T-helper 1 cell treated with Interleukin-12 subunit alpha and Interleukin-12 subunit beta and Interleukin-4 antibody, amounts not matched to agents 30 ng/mL and 1 ng/mL, for 36 hours (primary cell): Measurements from ENCODE around the gene PRKAG1. TPM values are rescaled to one million over a fixed set of nuclear protein-coding genes. Genes with fewer than 3 reads are reported as not detected.
"Not testable (repeated sequence)": the region's sequence is repeated elsewhere in the genome, so short reads cannot be mapped to it uniquely, and the experiment has no call there.

Source experiments
- intact Hi-C: fragments of 100-400 bp; cut with micrococcal nuclease; formaldehyde crosslinking; loops from one replicate; pipeline ENCODE4 v1.15.1; 2024
- total RNA-seq: library from RNA; stranded (reverse); gene quantifications from 2 replicates; pipeline ENCODE4 v1.2.3, GENCODE V29; 2022

Gene PRKAG1
- 73.7 and 74.8 TPM in 2 replicates for total RNA-seq

DNA sequence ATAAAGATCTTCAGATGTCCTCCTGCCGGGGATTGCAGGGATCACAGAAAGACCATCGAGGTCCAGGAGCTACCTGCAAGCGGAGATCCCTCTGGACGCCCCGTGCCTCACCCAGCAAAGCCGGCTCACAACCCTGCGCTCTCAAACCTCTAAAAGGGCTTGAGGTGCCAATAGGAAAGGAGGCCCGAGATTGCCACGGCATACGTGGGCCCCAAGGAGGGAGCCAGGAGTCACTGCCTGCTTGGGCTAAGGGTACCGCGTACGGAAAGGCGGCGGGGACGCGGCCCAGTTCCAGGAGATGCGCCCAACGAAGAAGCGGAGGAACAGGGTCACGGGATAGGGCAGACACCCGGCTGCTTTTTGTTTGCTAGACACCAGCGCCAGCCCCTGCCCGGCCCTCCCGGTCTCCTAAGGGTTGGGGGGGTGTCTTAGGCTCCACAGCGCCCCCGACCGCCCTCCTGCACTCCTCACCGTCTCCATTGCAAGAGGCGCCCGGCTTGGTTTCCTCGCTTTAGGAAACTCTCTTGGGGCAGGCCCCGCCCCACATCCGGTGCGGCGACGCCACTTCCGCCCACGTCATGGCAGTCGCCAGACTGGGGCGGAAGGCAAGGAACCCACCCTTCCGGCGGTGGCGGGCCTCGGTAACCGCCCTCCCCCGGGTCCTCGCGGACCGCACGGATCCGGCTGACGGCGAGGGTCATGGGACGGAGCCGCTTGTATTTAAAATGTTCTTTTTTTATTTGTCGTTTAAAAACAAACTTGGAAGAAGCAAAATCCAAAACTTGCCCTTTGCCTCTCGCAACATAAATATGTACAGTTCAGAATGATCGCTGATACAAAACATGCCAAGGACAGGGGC is at the start of gene PRKAG1:
TSS of gene PRKAG1 (minus strand) at position 516 of the 859 bp plus-strand sequence. CDS start at position 480, 36 bp downstream.
- intact Hi-C loops, result loop anchor here (1.0 to 5.0 kb wide), 14 partner anchors 22 to 724 kb away; partner anchors contain the start of genes ARF3, CCNT1, KMT2D and LMBR1L

DNA sequence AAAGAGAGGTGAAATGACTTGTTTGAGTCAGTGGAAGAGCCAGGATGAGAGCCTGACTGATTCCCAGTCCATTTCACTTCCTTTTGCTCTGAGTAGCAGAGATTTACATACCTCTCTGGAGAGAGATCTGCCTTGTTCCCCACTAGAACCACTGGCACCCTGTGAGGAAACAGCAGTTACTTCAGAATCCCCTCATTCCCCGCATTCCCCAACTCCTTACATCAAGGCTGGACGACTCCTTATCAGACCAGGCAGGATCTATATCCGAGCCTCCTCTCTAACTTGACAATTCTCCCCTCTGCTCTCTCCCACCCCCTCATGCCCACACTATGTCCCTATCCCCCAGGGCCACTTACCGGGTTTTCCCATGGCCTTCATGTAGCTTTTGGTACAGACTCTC is 47.5 kb upstream of the PRKAG1 start:
- intact Hi-C loops, result no loop called here

DNA sequence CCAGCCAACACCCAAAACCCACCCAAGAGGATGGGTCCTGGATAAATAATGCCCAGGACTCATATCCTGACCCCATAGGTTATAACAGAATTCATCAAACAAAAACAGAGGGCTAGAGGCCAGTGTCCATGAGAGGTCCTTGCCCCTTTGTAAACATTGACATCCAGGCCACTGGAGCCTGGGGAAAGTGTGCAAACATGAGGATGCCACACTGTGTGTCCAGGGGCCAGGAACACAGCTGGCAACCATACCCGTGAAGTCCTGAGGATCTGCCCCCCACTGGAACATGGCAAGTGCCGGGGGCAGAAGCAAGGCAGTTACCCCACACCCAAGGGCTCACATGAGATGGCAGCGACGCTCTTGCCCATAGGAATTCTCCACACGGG is 46.2 kb upstream of the PRKAG1 start:
- intact Hi-C loops, result loop anchor here (1.0 to 2.0 kb wide), 6 partner anchors 24 to 258 kb away; partner anchors contain the start of genes LMBR1L and TROAP

DNA sequence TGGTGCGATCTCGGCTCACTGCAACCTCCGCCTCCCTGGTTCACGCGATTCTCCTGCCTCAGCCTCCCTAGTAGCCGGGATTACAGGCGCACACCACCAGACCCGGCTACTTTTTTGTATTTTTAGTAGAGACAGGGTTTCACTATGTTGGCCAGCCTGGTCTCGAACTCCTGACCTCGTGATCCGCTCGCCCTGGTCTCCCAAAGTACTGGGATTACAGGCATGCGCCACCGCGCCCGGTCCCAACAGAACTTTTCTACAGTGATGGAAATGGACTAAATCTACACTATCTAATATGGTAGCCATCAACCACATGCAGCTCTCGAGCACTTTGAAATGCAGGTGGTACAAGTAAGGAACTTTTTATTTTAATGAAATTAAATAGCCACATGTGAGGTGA is 43.3 kb upstream of the PRKAG1 start:
- intact Hi-C loops, result not testable (repeated sequence)

DNA sequence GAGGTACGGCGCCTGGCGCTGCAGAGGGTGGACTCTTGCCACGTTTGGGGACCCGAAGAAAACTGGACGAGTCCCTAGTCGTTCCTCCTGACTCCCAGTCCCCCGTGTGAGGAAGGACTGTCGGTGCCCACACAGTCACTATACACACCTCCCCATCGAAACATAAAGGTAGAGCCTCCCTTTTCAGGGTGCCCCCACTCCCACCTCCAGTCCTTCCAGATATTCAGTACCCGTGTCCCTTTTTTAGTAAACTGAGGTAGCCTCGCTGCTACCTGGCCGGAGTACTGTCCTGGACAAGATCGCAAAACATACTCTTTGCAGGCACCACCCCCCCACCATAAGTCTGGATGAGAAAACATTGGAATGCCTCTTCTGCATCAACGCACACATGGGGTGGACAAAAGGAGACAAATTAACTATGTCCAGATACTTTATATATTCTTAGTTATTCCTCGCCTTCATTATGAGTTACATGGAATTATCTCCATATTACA is 42.6 kb upstream of the PRKAG1 start:
- intact Hi-C loops, result no loop called here

DNA sequence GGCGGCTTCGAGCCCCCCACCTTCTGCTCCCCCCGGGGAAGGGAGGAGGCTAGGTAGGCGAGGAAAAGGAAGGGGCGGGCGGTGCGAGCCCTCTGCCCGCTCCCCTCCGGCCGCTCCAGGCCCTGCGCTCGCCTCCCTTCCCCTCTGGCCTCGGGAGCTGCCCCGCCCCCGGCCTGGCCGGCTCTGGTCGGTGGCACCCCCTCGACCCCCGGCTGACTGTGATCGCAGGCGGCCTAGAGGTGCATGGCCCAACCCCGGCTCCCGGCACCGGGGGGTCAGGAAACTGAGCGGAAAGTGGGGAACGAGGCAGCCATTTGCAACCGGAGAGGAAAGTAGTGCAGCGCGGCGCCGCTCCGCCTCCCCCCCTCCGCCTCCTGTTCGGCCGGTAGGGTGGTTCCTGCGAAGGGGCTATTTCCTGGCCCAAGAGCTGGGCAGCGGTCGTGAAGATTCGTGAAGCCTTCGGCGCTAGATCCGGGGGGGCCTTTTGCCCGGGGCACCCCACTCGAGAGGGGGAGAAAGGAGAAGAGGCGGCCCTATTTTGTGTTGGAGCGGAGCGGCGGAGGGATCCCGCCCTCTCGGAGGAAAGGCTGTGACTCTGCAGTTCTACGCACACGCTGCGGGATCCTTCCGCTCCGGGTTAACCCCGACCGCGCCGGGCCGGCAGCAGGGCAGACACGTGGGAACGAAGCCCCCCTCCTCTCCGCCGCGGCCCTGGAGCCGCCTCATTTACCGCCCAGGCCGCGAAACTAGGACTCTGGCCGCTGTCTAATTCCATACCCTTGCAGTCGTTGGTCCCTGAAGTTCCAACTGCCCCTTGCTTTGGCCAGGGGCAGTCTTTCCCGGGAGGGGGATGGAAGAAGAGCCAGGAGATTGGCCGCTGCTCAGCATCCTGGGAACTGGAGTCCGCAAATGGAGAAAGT is 41.9 kb upstream of the PRKAG1 start, which contains the start of gene KMT2D:
TSS of gene KMT2D (minus strand) at position 558 of the 920 bp plus-strand sequence. CDS start 5,470 bp downstream, outside the sequence.
- intact Hi-C loops, result loop anchor here (1.0 kb wide), 2 partner anchors 10 to 42 kb away; partner anchors contain the start of gene PRKAG1

DNA sequence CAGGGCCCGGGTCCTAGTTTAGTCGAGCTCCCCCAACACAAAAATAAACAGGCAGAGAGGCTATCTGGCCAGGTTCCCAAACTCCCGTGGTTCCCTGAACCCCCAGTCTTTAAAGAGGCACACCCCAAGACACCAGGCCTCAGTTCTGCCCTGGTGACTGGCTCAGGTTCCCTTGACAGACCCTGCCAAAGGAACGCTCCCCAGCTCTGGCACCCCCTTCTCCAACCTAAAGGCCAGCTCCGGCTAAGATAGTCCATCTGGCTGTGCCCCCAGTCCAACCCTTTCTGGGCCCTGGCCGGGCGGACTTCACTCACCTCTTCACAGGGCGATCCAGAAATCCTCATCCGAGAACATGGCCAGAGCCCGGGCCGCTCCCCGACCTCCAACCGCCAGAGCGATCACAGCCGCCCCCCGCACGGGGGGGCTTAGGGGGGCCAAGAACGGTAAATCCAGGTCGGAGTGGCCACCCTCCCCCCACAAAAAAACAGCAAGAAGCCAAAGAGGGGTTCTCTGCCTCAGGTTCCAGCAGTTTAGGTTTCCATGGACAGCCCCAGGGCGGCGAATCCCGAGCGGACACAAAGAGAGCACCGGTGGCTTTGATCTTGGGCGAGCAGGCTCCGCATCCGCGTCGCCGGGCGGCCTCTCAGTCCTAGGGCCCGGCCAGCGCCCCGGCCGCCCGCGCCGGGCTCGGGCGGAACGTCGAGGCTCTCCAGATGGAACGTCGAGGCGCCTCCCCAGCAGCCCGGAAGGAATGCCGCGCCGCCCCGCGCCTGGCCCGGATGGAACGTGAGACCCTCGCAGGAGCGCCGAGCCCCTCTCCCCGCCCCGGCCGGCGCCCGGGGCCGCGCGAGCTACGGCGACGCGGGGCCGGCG is 41.0 kb upstream of the PRKAG1 start:
- intact Hi-C loops, result loop anchor here (1.0 to 5.0 kb wide), 4 partner anchors 11 to 377 kb away; partner anchors contain the start of genes CCNT1, KANSL2 and PRKAG1

DNA sequence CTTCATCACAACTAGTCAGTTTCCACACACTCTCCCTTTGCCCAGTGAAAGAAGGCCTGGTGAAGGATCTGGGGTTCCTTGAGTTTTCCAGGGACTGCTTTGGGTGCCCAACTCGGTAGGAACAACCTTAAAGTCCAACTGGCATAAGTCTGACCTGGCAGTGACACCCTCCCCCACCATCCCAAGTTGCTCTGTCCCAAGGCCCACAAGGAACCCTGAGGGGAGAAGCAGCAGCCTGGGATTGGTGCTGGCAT is 40.4 kb upstream of the PRKAG1 start:
- intact Hi-C loops, result loop anchor here (5.0 kb wide), 2 partner anchors 342 to 377 kb away; partner anchors contain the start of genes CCNT1 and KANSL2

DNA sequence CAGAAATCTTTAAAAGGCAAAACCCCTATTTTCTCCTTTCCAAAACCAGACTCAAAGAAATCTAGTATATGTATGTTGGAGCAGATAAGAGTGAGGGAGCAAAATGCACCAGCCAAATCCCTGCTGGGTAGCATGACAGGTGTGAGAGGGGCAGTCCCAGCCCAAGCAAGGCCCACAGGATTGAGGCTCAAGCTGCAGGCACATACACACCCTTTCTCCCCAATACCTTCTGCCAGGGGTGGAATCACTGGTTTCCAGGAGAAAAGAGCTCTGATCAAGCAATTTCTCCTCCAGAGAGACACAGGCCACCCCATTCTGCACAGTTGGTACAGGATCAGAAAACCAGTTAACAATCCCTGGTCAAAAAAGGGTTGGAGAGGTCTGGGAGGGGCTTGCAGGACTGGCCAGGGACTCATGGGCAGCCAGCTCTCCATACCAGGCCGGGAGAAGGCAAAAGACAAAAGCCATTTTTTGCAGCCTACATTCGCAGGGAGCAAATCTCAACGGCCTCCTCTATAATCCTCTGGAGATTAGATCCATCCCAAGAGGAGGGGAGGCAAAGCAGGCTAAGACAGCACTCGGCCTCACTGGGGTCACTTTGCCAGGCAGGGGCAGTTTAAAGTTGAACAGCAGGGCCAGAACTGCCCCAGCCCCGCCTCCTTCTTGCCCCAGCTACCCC is 39.9 kb upstream of the PRKAG1 start:
- intact Hi-C loops, result loop anchor here (5.0 kb wide), 2 partner anchors 341 to 376 kb away; partner anchors contain the start of genes CCNT1 and KANSL2

DNA sequence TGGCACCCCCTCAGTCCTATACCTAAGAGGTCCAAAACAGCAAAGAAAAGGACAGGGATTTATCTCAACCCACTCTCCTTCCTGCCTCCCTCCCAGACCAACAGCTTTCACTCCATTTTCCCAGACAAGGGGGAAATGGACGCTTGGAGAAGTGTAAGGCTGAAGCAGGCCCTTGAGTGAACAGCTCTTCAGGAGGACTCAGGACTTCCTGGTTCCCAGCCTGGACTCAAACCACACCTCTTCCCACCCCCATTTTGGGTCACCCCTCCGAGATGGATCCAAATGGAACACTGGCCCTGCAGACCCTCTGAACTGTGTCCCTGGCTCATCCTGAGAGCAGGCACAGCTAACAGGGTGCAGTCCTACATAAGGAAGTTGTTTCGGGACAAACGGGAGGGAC is 39.3 kb upstream of the PRKAG1 start:
- intact Hi-C loops, result loop anchor here (2.0 to 5.0 kb wide), 5 partner anchors 131 to 376 kb away; partner anchors contain the start of genes CCNT1, DDX23, KANSL2 and TUBA1A

DNA sequence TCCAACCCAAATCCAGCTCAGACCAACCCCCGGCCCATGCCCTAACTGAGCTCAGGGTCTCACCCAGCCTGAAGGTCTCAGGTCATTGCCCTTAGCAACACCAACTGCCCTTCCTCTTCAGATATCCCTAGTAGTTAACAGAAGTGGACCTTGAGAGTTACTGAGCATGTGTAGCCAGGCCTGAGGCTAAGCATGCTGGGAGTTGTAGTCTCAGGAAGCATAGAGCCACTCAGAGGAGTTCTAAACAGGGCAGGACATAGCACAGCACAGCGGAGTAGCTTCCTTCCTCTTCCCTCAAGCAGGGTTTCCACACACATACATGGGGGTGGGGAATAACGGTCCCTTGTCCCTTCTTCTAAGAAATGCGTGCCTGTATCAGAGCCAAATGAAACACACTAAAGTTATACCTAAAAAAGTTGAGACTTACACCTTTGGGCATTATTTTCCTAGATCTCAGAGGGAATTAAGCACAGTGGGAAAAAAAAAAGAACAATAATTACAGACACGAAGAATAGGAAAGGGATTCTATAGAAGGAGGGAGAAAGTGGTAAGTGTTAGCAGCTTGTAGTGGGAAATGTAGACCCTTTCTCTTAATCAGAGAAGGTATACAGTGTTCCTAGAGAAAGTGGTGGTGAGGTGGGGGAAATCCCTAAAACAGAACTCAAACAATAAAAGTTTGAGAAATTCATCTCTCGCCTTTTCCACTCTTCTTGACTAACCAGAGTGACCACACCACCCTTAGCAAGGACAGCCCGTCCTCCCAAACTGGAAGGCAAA is 37.6 kb upstream of the PRKAG1 start:
- intact Hi-C loops, result loop anchor here (1.0 to 5.0 kb wide), 9 partner anchors 13 to 374 kb away; partner anchors contain the start of genes ARF3, CCNT1, DDX23 and KANSL2

DNA sequence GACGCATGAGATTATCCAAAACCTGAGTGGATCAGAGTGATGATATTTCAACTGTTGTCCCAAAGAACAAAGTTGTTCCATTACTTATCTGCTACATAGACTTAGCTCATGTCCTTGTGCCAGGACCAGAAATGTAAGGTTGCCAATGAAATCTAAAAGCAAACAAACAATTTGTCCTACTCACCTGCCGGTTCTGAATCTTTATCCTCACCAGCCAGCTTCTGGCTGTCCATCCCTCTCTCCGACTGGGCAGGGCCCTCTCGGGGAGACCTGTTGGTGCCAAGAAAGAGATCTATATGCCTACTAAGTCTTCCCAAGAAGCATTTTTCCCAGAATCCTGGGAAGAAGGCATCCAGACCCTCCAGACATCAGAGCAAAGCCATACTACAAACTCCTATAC is 36.5 kb upstream of the PRKAG1 start:
- intact Hi-C loops, result loop anchor here (5.0 kb wide), 2 partner anchors 338 to 373 kb away; partner anchors contain the start of genes CCNT1 and KANSL2

DNA sequence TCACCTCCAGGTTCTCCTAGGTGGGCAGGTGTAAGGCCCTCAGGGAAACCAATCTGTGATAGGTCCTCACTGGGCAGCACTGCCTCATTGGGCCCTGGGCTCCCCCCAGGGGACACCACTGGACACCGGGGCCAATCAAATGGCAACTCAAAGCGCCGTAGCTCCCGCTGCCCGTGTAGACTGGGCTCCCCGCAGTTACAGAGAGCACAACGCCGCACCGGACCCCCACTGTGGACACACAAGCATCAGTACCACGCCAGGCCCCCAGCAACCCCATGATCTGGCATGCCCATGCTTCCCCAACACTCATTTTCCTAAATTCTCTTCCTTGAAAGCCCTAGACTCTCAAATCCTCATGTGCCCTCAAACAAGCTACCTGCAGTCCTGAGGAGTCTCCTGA is 35.9 kb upstream of the PRKAG1 start:
- intact Hi-C loops, result no loop called here

DNA sequence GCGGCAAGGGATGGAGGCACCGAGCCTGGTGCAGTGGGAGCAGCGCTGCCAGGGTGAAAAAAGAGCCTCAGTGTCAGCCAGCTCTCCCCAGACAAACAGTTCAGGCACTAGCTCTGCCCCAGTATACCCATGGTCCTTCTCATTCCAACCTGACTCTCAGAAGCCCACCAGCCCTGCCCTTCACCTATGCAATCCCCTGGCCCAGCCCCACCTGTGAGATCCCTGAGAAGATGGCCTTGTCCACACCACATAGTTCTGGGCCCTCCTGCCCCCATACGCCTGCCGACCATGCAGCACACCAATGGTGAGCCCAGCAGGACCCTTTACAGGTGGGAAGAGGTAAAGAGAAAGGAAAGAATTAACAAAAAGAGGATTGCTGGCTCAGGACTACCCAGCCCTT is 35.5 kb upstream of the PRKAG1 start:
- intact Hi-C loops, result no loop called here

DNA sequence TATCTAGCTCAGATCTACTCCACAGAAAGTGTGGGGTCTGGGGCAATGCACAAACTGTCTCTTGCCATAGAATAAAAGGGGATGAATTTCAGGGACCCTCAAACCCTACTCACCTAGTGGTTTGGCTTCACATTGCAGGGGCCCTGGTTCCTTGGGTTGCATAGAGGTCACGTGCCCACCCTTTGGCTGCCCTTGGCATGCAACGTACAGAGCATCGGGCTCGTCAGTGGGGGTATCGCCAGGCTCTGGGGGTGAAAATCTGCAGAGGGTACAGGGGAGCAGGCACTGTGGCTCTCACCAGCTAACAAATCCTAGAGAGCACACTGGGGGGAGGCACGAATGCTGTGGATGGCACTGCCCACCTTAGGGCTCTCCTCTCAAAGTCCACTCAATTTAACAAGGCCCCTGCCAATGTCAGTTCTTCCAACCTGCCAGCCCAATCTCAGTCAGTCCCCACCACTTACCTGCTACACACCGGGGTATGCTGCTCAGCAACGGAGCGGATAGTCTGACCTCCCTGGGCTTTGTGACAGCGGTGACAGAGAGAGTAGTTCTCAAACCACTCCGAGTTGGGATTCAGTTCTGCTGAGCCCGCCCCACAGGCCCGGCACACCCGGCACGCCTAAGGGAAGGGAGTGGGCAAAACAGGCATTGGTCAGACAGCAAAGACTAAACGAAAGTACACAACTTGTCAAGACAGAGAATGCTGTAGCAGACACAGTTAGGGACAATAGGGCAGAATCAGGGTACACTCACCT is 34.1 kb upstream of the PRKAG1 start:
- intact Hi-C loops, result no loop called here

DNA sequence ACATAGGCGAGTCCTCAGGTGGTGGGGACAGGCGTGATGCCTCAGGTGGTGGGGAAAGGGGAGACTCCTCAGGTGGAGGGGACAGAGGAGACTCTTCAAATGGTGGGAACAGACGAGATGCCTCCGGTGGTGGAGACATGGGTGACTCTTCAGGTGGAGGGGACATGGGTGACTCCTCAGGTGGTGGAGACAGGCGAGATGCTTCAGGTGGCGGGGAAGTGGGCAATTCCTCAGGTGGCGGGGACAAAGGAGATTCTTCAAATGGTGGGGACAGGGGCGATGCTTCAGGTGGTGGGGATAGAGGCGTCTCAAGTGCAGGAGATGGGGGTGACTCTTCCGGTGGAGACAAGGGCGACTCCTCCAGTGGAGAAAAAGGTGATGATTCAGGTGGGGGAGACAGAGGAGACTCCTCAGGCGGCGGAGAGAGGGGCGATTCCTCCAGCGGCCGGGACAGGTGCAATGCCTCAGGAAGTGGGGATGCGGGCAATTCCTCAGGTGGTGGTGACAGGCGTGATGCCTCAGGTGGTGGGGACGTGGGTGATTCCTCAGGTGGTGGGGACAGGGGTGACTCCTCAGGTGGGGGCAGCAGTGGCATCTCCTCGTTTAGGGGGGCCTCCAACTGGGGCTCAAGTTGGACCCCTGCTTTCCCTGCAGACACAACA is 33.3 kb upstream of the PRKAG1 start:
- intact Hi-C loops, result no loop called here

DNA sequence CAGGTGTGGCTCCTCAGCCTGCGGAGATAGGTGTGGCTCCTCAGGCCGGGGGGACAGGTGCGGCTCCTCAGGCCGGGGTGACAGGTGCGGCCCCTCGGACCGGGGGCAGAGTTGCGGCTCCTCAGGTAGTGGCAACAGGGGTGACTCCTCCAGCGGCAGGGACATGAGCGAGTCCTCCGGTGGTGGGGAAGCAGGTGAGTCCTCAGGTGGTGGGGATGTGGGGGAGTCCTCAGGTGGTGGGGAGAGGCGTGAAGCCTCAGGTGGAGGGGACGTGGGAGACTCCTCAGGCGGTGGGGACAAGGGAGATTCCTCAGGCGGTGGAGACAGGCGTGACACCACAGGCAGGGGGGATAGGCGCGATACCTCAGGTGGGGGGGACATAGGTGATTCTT is 32.8 kb upstream of the PRKAG1 start:
- intact Hi-C loops, result no loop called here
